ENCODE data around the gene ANKLE1.
A peak's percentile ranks its signal among the peaks of the same experiment; 100 is the strongest.

Gene ANKLE1

GRCh38 chr19:17327654-17328516 is 46.2 kb downstream of the ANKLE1 start:
- no peak for DNase-seq

DNA sequence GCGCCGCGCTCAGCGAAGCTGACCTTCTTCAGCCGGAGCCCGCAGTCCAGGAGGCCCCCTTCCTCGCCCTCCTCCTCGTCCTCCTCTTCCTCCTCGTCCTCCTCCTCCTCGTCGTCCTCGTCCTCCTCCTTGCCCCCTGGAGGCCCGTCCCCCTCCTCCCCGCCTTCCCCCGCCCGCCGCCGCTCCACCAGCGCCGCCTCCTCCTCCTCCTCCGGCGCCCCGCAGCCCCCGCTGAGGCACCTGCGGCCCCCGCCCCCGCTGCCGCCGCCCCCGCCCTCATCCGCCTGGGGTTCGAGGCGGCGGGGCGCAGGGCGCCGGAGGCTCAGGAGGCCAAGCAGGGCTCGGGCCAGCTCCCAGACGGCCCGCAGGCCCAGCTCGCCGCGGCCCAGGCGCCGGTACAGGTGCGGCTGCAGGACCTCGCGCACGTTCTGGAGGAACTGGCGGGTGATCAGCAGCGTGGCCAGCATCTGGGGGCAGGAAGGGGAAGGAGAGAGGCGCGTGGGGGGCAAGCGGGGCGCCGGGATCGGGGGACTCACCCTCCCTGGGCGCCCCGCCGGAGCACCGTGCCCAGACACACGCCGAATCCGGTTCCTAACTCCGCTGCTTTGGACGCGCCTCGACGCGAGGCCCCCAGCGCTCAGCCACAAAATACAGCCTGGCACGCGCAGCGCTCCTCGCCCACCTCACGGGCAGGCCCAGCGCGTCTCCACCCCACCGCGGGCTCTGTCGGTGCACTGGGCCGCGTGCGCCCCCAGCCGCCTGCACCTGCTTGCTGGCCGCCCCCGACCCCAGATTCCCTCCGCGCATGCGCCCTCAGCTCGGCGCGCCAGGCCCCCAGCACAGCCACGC is 47.0 kb downstream of the ANKLE1 start:
- no peak for DNase-seq

DNA sequence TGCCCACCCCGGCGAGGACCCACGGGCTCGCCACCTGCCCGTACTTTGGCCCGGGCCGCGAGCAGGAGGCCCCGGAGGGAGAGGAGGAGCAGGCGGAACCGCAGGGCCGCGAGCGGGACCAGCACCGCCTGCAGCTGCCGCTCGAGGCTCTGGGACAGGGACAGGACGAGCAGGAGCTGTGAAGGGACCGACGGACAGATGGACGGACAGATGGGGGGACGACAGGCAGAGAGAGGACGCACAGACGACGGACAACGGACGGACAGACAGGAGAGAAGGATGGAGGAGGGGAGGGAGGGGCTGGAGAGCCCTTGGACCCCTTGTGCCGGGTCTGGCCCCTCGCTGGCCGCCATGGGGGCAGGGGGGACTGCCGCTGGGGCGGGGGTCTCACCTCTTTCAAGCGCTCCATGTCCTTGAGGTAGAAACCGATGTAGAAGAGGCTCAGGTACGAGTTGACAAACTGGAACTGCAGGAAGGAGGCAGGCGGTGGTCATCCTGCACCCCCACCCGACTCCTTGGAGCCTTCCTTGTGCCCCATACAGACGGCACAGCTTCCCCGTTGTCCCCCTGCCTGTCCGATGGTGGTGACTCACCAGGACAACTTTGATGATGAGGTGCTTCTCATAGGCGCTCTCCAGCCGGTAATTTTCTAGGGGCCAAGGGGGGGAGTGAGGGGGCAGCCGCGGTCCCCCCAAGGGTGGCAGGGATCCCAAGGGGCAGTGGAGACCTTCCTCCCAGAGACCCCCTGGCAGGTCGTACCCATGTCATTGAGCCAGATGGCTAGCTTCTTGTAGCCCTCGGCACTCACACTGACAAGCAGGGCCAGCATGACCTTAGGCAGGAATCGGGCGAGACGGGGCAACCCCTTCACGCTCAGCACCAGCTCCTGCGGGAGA is 47.9 kb downstream of the ANKLE1 start:
- no peak for DNase-seq

GRCh38 chr19:17330262-17331044 is 48.8 kb downstream of the ANKLE1 start:
- DNase-seq: no peak

GRCh38 chr19:17331045-17331558 is 49.4 kb downstream of the ANKLE1 start:
- DNase-seq: no peak

DNA sequence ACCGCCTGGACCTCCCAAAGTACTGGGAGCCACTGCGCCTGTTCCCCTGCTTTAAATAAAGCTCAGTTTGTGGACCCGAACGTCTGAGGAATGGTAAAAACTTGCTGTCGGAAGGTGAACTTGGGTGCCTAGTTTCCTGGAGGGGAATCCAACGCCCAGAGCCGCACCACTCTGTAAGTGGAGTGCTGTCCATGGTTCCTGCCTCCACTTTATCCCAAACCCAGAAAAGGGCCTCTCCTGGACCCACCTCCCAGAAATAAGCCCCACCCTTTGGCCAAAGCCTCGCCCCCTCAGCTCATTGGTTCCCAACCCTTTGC is 50.6 kb downstream of the ANKLE1 start:
- no peak for DNase-seq

DNA sequence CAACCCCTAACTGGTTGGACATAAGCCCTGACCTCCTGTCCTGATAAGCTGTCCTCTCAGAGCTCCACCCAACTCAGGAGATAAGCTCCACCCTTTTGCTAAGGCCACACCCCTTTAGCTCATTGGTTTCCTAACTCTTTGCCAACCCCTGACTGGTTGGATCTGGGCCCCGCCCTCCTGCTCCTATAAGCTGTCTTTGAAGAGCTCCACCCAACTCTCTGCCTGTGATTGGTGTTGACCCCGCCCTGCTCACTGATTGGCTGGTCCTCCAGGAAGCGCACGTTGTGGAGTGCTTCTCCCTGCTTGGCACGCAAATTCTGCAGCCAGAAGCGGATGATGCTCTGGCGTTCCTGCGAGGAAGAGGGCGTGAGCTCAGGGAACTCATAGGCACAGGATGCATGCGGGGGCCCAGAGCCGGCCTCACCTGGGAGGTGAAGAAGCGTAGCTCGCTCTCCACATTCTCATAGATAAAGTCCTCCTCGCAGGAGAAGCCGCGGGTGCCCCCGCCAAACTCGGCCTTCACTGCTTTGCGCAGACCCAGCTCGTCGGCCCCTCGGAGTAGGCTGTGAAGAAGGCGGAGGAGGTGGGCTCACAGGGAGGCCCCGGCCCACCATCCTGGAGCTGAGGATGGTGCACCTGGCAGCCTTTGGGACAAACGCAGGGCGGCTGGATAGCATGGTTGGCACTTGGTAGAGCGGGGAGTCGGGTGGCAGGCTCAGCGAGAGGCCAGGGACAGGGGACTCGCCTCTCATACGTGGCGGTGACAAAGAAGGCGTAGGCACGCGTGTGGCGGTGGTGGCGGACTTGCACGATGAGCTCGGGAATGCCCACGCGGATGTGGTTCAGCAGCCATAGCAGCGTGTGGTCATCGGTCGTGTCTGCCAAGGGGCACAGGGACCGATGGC is 51.2 kb downstream of the ANKLE1 start:
- DNase-seq: no peak

DNA sequence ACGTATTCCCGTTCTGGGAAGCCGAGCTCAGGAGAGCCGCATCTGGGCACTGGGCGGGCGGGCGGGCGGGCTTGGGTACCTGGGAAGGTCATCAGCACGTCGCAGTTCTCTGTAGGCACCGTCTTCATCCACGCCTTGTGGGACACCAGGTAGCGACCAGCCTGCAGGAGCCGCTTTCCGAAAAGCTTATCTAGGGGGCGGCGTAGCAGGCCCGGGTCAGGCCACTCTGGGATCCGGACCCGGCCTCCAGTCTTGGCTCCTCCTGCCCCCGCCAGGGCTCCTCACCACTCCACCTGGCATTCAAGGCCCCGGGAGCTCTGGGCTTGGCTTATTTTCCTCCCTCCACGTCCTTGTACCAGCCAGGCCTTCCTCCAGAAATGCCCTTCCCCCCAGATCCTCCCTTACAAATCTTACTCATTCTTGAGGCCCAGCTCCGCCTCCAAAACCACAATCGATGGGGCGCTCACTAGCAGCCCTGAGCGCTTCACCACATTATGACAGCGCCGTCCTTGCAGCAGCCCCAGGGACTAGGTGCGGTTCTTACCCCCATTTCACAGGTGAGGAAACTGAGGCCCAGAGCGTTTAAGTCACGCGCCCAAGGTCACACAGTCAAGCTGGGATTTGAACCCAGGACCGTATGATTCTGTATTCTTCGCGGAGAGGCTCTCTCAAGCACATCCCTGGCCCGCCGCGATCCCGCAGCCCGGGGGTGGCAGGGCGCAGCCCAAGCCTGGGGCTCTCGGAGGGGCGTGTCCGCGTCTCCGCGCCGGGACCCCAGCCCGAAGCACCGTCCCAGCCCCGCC is 52.1 kb downstream of the ANKLE1 start:
- peak; percentile 43 for DNase-seq

GRCh38 chr19:17334414-17335409 is 53.0 kb downstream of the ANKLE1 start, which contains the start of gene ANO8:
ANO8 (minus strand) TSS chr19:17334855; CDS start chr19:17334670, 185 bp downstream.
- peak; percentile 96 for DNase-seq

- DNase-seq: peak; percentile 32
Measured at GRCh38 chr19:17335575-17335974, 53.9 kb downstream of the ANKLE1 start.

Data from DMS79 treated with DMSO at 0.1 percent for 48 hours (cell line).